BLaER1 treated with 17β-estradiol and CSF1 and Interleukin-3, amounts not matched to agents 10 nM and 100 nM (cell line): ENCODE data around the gene PSG6.
"Not testable (repeated sequence)": the region's sequence is repeated elsewhere in the genome, so short reads cannot be mapped to it uniquely, and the experiment has no call there.

Experiments
- H3K27ac ChIP-seq, 11 experiments: shearing (Covaris generic); formaldehyde crosslinking; 2 replicates each; pipeline ENCODE4 v1.8.1; 2022
- H3K27me3 ChIP-seq, 11 experiments: shearing (Covaris generic); formaldehyde crosslinking; 2 replicates each; pipeline ENCODE4 v1.8.1; 2022
- H3K36me3 ChIP-seq, 11 experiments: shearing (Covaris generic); formaldehyde crosslinking; 2 replicates each; pipeline ENCODE4 v1.8.1; 2022
- H3K4me1 ChIP-seq, 10 experiments: shearing (Covaris generic); formaldehyde crosslinking; 2 replicates each; pipeline ENCODE4 v1.8.1; 2022
- H3K4me2 ChIP-seq, 11 experiments: shearing (Covaris generic); formaldehyde crosslinking; 2 replicates each; pipeline ENCODE4 v1.8.1; 2022
- H3K4me3 ChIP-seq, 10 experiments: shearing (Covaris generic); formaldehyde crosslinking; 2 replicates each; pipeline ENCODE4 v1.8.1; 2022
- H3K9ac ChIP-seq, 11 experiments: shearing (Covaris generic); formaldehyde crosslinking; 2 replicates each; pipeline ENCODE4 v1.8.1; 2022
- H3K9me3 ChIP-seq, 11 experiments: shearing (Covaris generic); formaldehyde crosslinking; replicated peaks in 1 of 11; 2 replicates each; pipeline ENCODE4 v1.8.1; 2022
- H4K20me1 ChIP-seq, 11 experiments: shearing (Covaris generic); formaldehyde crosslinking; 2 replicates each; pipeline ENCODE4 v1.8.1; 2022
- Cebpa-rat ChIP-seq, 11 experiments: shearing (Covaris generic); IDR thresholded peaks; 2 replicates each; pipeline ENCODE4 v1.8.1; 2022

Gene PSG6

DNA sequence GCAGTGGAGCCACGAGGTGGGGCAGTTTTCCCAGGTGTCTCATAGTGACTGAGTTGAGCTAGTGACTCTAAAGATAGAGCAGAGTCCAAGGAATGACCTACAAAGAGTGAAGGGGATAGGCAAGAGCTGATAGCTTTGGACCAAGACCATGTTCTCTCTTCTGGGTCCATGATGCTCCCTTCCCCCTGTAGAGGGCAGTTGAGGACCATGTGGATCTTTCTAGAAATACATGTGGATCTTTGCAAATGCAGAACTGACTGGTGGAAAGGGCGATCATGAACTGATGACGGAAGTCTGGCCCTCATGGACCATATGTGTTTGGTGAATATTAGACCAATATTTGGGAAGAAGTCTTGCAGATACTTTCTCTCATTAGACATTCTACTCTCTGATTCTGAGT is 45.1 kb downstream of the PSG6 start:
- Histone ChIP-seq H3K4me3 (no peak overlapping the region), H3K9ac (no peak overlapping the region), H3K4me2 (no peak overlapping the region), H3K36me3 (no peaks in the 10 kb centered on the region), H3K27ac (no peak overlapping the region), H4K20me1 (no peaks in the 10 kb centered on the region), H3K4me1 (no peaks in the 10 kb centered on the region), H3K27me3 (no peaks in the 10 kb centered on the region), H3K9me3 (no peaks in the 10 kb centered on the region)
- TF ChIP-seq Cebpa-rat (IDR thresholded peaks at IDR 0.05), result no peak

DNA sequence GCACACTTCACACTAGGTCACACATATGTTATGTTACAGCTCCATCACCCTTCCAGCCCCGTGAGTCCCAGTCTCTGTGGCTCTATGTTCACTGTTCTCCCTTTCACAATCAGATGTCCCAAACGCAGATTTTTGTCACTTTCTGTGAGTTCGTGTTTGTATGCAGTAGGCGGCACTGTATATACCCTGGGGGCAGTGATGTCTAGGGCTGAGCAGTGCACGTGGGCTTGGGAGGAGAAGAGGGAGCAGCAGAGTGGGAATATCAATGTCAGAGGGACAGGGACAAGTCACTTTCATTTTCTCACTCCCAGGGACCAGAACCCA is 60.2 kb downstream of the PSG6 start:
- H3K4me3 ChIP-seq, result no peak overlapping the region
- no peaks in the 10 kb centered on the region; a peak in 1 of 22 replicates for H3K9me3 ChIP-seq
- no peak for TF ChIP-seq Cebpa-rat (IDR thresholded peaks at IDR 0.05)
- no peaks in the 10 kb centered on the region for H4K20me1 ChIP-seq
- H3K4me2 ChIP-seq, result no peak overlapping the region
- H3K4me1 ChIP-seq, result peaks cover 0 to 5% (median 0%) of the 10 kb centered on the region in 10 experiments; a peak in 4 of 20 replicates
- no peaks in the 10 kb centered on the region for H3K36me3 ChIP-seq
- no peak overlapping the region for H3K27ac ChIP-seq
- no peaks in the 10 kb centered on the region for H3K27me3 ChIP-seq
- no peak overlapping the region for H3K9ac ChIP-seq

DNA sequence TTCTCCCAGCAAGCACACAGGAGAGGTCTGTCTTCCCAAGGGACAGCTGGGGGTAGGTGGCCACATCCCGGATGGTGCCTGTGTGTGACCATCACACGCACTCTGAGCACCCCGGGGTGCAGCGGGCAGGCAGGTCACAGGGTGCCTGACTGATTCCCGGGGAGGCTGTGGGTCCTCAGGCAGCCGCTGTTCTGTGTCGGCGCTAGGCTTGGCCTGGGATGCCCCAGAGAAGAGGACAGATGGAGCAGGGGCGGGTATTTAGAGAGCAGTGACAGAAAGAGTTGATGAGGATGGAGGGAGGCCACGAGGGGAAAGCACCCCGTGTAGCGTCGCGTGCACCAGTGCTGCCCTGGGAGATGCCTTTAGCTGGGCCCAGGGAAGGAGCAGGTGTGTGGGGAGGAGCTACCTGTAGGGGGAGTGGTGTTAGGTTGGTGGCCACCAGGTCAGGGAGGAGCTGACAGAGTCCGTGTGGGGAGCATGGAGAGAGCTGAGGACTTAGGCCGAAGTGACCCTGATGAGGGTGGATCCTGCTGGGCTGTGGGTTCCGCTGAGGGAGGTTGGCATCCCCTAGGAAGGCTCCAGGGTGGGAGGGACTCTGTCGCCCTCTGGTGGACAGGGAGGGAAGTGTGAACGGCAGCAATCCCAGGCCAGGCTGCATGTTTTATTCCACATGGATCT is 60.7 kb downstream of the PSG6 start:
- not testable (repeated sequence) for H4K20me1 ChIP-seq, H3K9me3 ChIP-seq, H3K4me3 ChIP-seq, H3K27me3 ChIP-seq, H3K4me2 ChIP-seq, H3K36me3 ChIP-seq, H3K4me1 ChIP-seq, H3K9ac ChIP-seq, H3K27ac ChIP-seq

DNA sequence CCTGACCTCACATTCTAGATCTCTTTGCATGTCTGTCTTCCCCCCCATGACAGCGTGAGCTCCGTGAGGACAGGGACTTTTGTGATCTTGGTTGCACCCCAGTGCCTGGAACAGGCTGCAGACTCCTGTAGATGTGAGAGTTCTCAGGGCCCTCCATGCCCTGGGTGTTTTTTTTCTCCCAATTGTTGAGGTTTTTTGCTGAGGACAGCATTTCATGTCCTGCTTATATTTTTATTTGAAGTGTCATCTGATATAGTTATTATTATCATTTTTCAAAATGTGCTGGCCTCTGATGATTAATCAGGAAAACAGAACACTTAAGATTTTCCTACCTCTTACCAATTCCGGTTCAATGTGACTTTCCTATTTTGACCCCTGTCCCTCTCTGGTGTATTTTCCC is 62.9 kb downstream of the PSG6 start:
- H3K9me3 ChIP-seq, H3K9ac ChIP-seq: not testable (repeated sequence)

DNA sequence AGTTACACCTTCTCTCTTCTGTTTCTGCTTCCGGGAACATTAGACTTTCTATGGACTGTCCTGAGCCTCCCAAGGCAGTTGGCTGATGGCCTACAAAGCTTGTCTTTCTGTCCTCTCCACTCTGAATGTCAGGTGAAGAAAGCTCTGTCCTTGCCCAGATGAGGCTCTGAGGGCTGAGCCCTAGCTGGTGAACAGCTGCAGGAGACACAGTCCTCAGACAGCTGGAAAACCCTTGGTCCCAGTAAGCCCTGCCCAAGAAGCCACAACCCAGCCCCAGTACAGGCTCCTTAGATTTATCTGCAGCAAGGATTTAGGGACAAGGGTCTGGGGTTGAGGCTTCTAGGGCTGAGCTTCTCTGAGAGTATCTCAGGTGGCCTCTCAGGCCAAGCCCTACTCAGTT is 64.5 kb downstream of the PSG6 start:
- not testable (repeated sequence) for H3K27me3 ChIP-seq, H4K20me1 ChIP-seq, H3K4me2 ChIP-seq, H3K4me3 ChIP-seq, H3K27ac ChIP-seq, H3K9me3 ChIP-seq, H3K36me3 ChIP-seq, H3K9ac ChIP-seq
- H3K4me1 ChIP-seq, result peaks cover 0 to 26% (median 16%) of the 10 kb centered on the region in 10 experiments; a peak in 15 of 20 replicates

More for the DNA sequence above, 62.9 kb downstream of the PSG6 start:
- H4K20me1 ChIP-seq, H3K27ac ChIP-seq, H3K4me2 ChIP-seq, H3K4me3 ChIP-seq, H3K36me3 ChIP-seq, H3K27me3 ChIP-seq: not testable (repeated sequence)
- H3K4me1 ChIP-seq, result peaks cover 0 to 26% (median 16%) of the 10 kb centered on the region in 10 experiments; a peak in 15 of 20 replicates

DNA sequence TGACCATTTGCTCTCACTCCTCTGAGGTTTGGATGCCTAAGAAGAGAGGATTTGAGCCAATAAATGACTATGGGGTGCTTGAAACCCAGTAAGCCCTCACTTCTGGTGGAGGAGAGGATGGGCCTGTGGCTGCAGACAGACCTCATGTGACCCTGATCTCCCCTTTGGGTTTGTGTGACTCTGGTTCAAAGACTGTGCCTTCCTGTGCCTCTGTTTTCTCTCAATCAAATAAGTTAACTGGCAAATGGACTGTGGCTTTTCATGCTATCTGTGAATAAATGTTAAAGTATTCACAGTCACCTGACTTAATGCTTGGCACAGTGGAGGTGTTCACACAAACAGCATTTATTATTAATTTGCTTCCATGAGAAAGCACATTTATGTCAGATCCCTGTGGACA is 64.9 kb downstream of the PSG6 start:
- H3K4me2 ChIP-seq, H4K20me1 ChIP-seq, H3K27me3 ChIP-seq, H3K4me3 ChIP-seq, H3K36me3 ChIP-seq, H3K9me3 ChIP-seq, H3K27ac ChIP-seq, H3K9ac ChIP-seq: not testable (repeated sequence)
- peaks cover 0 to 26% (median 16%) of the 10 kb centered on the region in 10 experiments; a peak in 15 of 20 replicates for H3K4me1 ChIP-seq
